Measurements from ENCODE around the gene CFAP70.
A peak's percentile ranks its signal among the peaks of the same experiment; 100 is the strongest.

Gene CFAP70

GRCh38 chr10:73218431-73219191 lies 140.1 kb downstream of the CFAP70 start:
- peak; percentile 13 for DNase-seq (ENCODE audit: low spot score)
- CTCF ChIA-PET = interaction anchor here (0.6 to 0.9 kb wide), 5 partner anchors 11 to 274 kb away, joined by 3 to 5 read pairs (median 3); no protein-coding TSS in a partner anchor
- POLR2A ChIA-PET (ENCODE audit: low non-redundant PET) = no interaction called here
- no peak overlapping the region for H3K27ac ChIP-seq
- TF ChIP-seq CTCF (conservative IDR thresholded peaks at IDR 0.05; ENCODE audit: low read depth) = no peak

GRCh38 chr10:73217628-73218027 lies 141.0 kb downstream of the CFAP70 start:
- CTCF ChIA-PET = no interaction called here
- no peak for TF ChIP-seq CTCF (conservative IDR thresholded peaks at IDR 0.05; ENCODE audit: low read depth)
- DNase-seq (ENCODE audit: low spot score) = no peak
- no peak overlapping the region for H3K27ac ChIP-seq
- POLR2A ChIA-PET (ENCODE audit: low non-redundant PET) = no interaction called here

DNA sequence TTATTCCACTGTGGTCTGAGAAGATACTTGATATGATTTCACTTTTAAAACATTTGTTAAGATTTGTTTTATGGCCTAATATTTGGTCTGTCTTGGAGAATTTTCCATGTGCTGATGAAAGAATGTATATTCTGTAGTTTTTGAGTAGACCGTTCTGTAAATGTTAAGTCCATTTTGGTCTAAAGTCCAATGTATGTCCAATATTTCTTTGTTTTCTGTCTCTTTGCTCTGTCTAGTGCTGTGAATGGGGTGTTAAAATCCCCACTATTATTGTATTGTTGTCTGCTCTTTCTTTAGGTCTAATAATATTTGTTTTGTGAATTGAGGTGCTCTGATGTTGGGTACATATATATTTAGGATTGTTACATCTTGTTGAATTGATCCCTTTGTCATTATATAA lies 142.9 kb downstream of the CFAP70 start:
- ChIA-PET POLR2A (ENCODE audit: low non-redundant PET) (no interaction called here), CTCF (no interaction called here)
- no peak overlapping the region for H3K27ac ChIP-seq
- TF ChIP-seq CTCF (conservative IDR thresholded peaks at IDR 0.05; ENCODE audit: low read depth) = no peak
- no peak for DNase-seq (ENCODE audit: low spot score)

GRCh38 chr10:73211106-73211811 lies 147.4 kb downstream of the CFAP70 start:
- CTCF ChIA-PET = no interaction called here
- H3K27ac ChIP-seq = no peak overlapping the region
- TF ChIP-seq CTCF (conservative IDR thresholded peaks at IDR 0.05; ENCODE audit: low read depth) = no peak
- POLR2A ChIA-PET (ENCODE audit: low non-redundant PET) = no interaction called here
- DNase-seq (ENCODE audit: low spot score) = no peak

- ChIA-PET POLR2A (ENCODE audit: low non-redundant PET) (interaction anchor here (0.6 kb wide), 1 partner anchor 25 kb away, joined by 3 read pairs; no protein-coding TSS in a partner anchor), CTCF (no interaction called here)
- TF ChIP-seq CTCF (conservative IDR thresholded peaks at IDR 0.05; ENCODE audit: low read depth) = no peak
- DNase-seq (ENCODE audit: low spot score) = no peak
- no peak overlapping the region for H3K27ac ChIP-seq
Observed at GRCh38 chr10:73210395-73211105, 148.1 kb downstream of the CFAP70 start.

DNA sequence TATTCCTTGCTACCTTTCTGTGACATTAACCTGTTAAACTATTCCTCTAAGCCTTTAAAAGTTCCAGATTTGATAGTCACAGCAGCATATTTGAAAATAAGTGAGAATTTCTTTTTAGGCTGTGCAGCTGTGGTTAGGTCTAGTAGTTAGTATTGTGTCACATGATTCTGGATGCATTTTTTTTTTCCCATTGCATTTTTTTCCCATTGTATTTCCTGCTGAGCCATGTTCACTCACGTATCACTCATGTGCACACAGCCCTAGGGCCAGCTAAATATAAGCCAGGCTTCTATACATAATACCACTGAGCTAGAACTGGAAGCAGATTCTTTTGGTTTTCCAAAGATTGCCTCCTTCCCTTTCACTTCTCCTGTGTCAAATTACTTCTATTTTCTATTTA lies 149.0 kb downstream of the CFAP70 start:
- TF ChIP-seq CTCF (conservative IDR thresholded peaks at IDR 0.05; ENCODE audit: low read depth) = no peak
- ChIA-PET CTCF (no interaction called here), POLR2A (ENCODE audit: low non-redundant PET) (interaction anchor here (0.6 kb wide), 1 partner anchor 26 kb away, joined by 3 read pairs; no protein-coding TSS in a partner anchor)
- DNase-seq (ENCODE audit: low spot score) = peak; percentile 62
- H3K27ac ChIP-seq = no peak overlapping the region

Measured in RWPE1 (cell line).